GM18873 (cell line): ENCODE data around the gene RPL19.
"Not testable (repeated sequence)": the region's sequence is repeated elsewhere in the genome, so short reads cannot be mapped to it uniquely, and the experiment has no call there.

Source experiments
- ATAC-seq: cut with Tn5 transposase; IDR thresholded peaks from one replicate; pipeline ENCODE4 v1.9.1; 2021; ENCODE audit warnings: mild to moderate bottlenecking, moderate library complexity, moderate number of reproducible peaks; ENCODE audit not compliant: unreplicated experiment, low FRiP score

The RPL19 gene

GRCh38 chr17:39200070-39200879 lies at the start of gene RPL19:
Gene RPL19, plus strand, starts transcription at chr17:39200283. Its CDS starts 62 bp downstream, at chr17:39200345.
- ATAC-seq: peak; percentile 43

DNA sequence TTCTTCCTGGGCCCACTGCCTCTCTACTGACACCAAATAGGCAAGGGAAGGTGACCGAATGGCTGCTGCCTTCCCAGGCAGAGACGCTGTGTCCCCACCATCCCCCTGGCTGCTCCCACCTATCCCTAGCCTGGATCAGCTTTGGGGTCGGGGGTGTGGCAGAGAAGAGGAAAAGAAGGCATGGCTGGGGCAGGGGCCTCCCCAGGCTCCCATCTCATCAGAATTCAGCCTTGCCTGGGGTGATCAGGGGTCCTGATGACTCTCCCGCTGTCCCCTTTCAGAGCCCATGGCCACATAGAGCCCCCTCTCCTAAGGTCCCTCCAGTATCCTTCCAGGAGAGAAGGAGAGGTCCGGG lies 49.3 kb upstream of the RPL19 start:
- no peak for ATAC-seq

- no peak for ATAC-seq
These were observed 48.7 kb upstream of the RPL19 start, which contains the start of gene PLXDC1 for GRCh38 chr17:39151150-39151942. Gene PLXDC1, minus strand, starts transcription at chr17:39151637. Its CDS starts 200 bp downstream, at chr17:39151437.

DNA sequence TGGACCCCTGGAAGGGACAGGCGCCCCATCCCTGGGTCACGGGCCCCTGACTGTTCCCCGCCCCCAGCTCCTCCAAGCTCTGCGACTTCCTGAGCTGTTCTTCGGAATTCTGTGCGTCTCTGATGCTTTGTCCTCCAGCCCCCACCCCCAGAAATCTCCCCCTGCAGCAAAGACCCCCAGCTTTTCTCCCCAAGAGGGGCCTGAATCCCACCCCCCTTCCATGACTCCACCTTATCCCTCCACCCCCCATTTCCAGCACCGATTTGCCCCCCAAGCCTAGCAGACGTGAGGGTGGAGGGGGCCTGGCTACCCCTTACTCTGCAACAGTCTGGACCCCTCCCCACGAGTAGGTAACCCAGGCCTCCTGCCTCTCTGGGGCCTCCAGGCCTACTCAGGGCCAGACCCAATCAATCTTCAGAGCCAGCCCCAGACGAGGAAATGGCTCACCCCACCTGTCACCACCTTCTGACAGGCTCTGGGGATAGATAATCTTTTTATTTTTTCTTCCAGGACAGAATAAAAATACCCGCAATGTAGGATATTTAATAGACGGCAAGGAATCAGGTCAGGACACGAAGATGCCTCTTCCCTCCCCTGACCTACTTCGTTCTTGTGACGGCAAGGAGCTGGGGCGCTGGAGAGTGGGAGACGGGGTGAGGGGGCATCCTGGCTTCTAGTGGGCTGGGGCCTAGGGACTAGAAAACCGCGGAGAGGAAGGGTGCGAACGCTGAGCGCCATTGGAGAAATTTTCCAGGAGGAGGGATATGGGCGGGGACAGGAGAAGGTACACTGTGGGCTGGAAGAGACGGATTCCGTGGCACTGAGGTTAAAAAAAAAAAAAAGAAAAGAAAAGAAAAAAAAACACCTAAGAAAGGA lies 47.9 kb upstream of the RPL19 start:
- ATAC-seq: no peak

GRCh38 chr17:39153599-39154051 lies 46.5 kb upstream of the RPL19 start:
- peak; percentile 43 for ATAC-seq

DNA sequence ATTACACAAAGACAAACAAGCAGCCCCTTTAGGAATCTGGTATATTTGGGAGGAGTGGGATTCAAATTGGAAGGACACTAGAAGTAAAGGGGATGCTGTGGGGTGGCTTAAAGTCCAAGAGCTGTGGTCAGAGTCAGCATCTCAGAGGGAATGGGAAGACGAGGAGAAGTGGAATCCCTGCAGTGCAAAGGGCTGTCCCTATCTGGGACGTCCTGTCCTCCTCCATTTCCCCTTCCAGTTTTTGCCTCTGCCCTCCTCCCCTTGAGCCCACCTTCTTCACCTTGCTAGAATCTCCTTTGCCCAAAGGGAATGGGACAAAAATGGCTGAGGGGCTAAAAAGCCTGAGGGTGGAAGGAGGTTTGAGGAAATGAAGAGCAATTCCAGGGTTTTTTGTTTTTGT lies 44.4 kb upstream of the RPL19 start:
- no peak for ATAC-seq

GRCh38 chr17:39156491-39156890 lies 43.6 kb upstream of the RPL19 start:
- no peak for ATAC-seq

GRCh38 chr17:39158623-39159022 lies 41.5 kb upstream of the RPL19 start:
- ATAC-seq: no peak

DNA sequence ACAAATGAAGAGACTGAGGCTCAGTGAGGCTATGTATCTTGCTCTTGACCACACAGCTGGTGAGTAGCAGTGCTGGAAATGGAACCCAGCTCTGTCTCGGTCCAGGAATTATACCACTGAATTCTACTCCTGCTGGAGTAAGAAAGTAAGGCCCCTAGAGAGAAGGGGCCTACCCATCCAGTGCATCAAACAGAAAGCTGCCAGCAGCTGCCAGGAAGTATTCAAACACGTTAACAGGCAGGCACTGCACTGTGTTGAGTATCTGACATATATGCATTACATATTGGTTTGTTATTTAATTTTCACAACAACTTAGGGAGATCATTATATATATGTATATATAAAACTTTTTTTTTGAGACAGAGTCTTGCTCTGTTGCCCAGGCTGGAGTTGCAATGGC lies 38.1 kb upstream of the RPL19 start:
- no peak for ATAC-seq

GRCh38 chr17:39164675-39165143 lies 35.4 kb upstream of the RPL19 start:
- ATAC-seq: no peak

DNA sequence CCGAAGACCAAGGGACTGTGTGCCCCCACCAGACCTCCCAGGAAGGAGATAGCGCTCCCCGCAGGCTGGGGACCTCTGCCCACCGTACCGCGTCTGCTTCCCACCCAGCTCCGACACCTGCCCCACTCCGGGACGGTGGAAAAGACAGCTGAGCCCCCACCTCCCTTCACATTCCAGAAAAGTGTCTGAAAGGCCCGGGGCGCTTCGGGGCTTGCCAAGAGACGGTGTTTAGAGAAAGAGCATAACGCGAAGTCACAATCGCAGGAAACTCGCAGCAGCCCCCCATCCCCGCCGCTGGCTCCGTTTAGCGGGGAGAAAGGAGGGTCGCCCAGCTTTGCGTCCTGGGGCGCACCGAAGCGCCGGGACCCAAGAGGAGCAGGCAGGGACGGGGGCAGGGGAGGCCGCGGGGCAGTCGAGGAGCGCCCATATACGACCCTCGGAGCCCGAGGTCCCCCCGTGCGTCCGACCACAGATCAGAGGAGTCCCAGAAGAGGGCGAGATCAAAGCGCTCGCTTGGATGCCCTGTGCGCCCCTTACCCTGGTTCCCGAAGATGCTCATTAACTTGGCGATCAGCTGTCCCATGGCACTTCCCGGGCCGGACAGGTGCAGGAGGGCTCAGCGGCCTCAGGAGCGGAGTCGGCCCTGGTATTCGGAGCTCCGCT lies 34.8 kb upstream of the RPL19 start:
- ATAC-seq: no peak

GRCh38 chr17:39165841-39166349 lies 34.2 kb upstream of the RPL19 start, which contains the start of gene ARL5C:
Gene ARL5C, minus strand, starts transcription at chr17:39166161. Its CDS starts 401 bp downstream, at chr17:39165760.
- ATAC-seq: no peak

GRCh38 chr17:39166437-39167335 lies 33.4 kb upstream of the RPL19 start:
- ATAC-seq: no peak

DNA sequence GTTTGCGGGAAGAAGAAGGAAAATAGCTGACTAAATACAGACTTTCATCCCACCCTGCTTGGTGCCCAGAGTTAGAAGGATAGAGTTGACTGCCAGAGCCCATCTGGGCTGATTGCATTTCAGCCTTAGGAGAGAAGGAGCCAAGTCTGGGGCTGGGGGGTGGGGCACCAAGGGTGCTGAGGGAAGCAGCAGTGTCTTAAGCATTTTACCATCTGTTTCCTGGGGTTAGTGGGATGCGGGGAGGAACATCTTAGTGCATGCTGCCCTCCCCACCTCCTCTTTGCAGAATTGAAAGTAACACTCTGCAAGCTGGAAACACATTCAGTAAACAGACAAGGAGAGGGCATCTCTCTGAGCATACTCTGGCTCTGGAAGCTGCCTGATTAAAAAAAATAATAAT lies 32.6 kb upstream of the RPL19 start:
- no peak for ATAC-seq

GRCh38 chr17:39168503-39168902 lies 31.6 kb upstream of the RPL19 start:
- ATAC-seq: not testable (repeated sequence)

DNA sequence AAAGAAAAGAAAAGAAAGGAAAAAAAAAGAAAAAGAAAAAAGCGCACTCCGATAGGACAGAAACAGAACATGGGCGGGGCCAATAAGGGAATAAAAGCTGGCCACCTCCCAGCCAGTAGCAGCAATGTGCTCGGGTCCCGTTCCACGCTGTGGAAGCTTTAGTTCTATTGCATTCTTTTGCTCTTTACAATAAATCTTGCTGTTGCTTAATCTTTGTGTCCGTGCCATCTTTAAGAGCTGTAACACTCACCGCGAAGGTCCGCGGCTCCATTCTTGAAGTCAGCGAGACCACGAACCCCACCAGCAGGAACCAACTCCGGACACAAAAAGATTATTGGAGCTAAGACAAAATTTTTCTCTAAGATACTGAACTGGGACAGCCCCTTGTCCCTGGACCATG lies 31.0 kb upstream of the RPL19 start:
- ATAC-seq: no peak

DNA sequence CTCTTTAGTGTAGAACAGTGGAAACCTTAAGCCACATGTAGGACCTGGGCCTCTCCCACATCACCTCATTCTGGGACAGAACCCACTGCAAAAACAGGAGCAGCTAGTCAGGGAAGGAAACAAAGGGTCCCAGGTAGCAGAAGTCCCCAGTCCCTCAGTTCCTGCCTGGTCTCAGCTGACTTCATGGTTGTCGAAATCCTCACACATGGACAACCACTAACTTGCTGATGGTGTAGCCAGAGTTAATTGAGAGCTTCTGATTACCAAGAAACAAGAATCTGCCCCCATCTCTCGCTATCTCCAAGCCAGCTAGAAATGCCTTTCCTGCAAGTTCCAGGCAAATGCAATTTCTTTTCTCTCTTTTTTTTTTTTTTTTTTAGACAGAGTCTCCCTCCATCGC lies 30.6 kb upstream of the RPL19 start:
- no peak for ATAC-seq

- ATAC-seq: no peak
These were observed 30.0 kb upstream of the RPL19 start for GRCh38 chr17:39170109-39170508.

- no peak for ATAC-seq
These were observed 29.5 kb upstream of the RPL19 start for GRCh38 chr17:39170558-39170957.
